IMR-90 (cell line): ENCODE data around the gene KCNIP3.

Source experiments
- BHLHE40 ChIP-seq: fragments of 150-350 bp; IDR thresholded peaks from 2 replicates; pipeline ENCODE4 v1.6.1; 2016; ENCODE audit warnings: mild to moderate bottlenecking, low read depth, low read length
- CEBPB ChIP-seq: IDR thresholded peaks from 2 replicates; pipeline ENCODE4 v1.6.1; 2012; ENCODE audit warnings: low read depth, low read length, improper control_type of control experiment
- CTCF ChIP-seq: conservative IDR thresholded peaks from 2 replicates; pipeline ENCODE4 v1.5.1; 2012; ENCODE audit warnings: mild to moderate bottlenecking, low read depth, low read length, improper control_type of control experiment
- FOS ChIP-seq: fragments of 150-350 bp; IDR thresholded peaks from 2 replicates; pipeline ENCODE4 v1.6.1; 2016; ENCODE audit warnings: low read depth, low read length
- MAFK ChIP-seq: IDR thresholded peaks from 2 replicates; pipeline ENCODE4 v1.6.1; 2012; ENCODE audit warnings: low read depth, low read length, improper control_type of control experiment
- MXI1 ChIP-seq: IDR thresholded peaks from 2 replicates; pipeline ENCODE4 v1.6.1; 2012; ENCODE audit warnings: low read depth, mild to moderate bottlenecking, low read length, moderate library complexity, borderline replicate concordance
- POLR2A ChIP-seq: IDR thresholded peaks from 2 replicates; pipeline ENCODE4 v1.6.1; 2012; ENCODE audit warnings: mild to moderate bottlenecking, low read depth, low read length
- RCOR1 ChIP-seq: IDR thresholded peaks from 2 replicates; pipeline ENCODE4 v1.6.1; 2012; ENCODE audit warnings: mild to moderate bottlenecking, low read length, improper control_type of control experiment; ENCODE audit not compliant: insufficient replicate concordance
- RFX5 ChIP-seq: IDR thresholded peaks from 2 replicates; pipeline ENCODE4 v1.8.0; 2012; ENCODE audit warnings: low read depth, mild to moderate bottlenecking, low read length, moderate library complexity
- SMC3 ChIP-seq: fragments of 150-350 bp; IDR thresholded peaks from 2 replicates; pipeline ENCODE4 v1.6.1; 2016; ENCODE audit warnings: low read depth, mild to moderate bottlenecking, antibody characterized with exemption, low read length, moderate library complexity
- USF2 ChIP-seq: fragments of 150-350 bp; IDR thresholded peaks from 2 replicates; pipeline ENCODE4 v1.6.1; 2017; ENCODE audit warnings: mild to moderate bottlenecking, antibody characterized with exemption, low read length, low read depth

GRCh38 chr2:95388091-95388692 is 91.0 kb downstream of the KCNIP3 start:
- TF ChIP-seq CTCF = no peak
- TF ChIP-seq BHLHE40 = no peak
- no peak for TF ChIP-seq RCOR1
- TF ChIP-seq POLR2A = no peak
- TF ChIP-seq CEBPB = no peak
- no peak for TF ChIP-seq MXI1
- TF ChIP-seq SMC3 = no peak
- TF ChIP-seq RFX5 = no peak
- no peak for TF ChIP-seq MAFK
- TF ChIP-seq USF2 = no peak
- no peak for TF ChIP-seq FOS
